Measurements from ENCODE around the gene UBE2E1.

Gene UBE2E1

DNA sequence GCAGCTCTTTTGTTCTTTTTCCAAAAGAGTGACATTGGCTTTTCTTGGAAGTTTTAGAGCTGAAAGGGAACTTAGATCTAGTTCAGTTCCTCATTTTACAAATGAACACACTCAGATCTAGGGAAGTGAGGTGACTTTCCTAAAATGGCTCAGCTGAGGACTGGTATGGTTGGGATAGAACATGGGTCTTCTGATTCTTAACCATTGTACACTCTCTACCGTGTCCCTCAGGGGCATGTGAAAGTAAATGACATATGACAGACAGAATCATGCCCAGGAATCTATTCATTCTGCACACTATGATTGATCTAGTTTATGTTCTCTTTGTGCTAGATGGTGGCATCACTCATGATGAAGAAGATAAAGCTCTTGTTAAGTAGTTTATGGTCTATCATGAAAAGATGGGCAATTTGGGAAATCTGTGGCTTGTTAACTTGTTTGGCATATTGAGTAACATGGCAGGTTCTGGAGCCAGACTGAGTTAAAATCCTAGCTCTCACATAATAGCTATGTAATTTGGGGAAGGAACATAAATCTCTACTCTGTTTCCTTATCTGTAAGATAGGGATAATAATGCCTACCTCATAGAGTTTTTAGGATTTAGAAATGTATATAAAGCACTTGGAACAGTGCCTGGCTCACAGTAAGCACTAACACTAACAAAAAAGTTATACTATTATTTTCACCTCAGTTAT lies 30.9 kb downstream of the UBE2E1 start:
- peaks cover 31% of the 10 kb centered on the region for H3K79me2 ChIP-seq (ENCODE audit: insufficient read depth, low read length)

DNA sequence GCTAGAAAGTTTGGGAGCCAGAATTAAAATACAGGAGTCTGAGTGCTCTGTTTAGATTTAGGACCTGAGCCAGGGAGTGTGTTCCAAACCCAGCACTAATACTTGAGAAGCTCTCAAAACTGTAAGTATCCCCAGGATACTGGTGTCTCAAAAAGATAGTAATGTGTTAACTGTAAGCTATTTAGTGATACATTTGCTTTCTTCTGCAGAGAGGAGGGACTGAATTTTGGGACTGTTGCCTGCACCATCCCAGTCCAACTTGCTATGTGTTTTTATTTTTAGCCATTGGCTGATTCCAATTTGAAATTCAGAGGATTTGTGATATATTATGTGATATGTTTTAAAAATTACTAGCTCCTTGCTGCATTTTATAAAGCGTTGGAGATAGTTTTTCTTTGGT lies 31.5 kb downstream of the UBE2E1 start:
- H3F3A ChIP-seq (ENCODE audit: insufficient read depth, low read length) = no peaks in the 10 kb centered on the region
- peaks cover 18% of the 10 kb centered on the region for H3K4me1 ChIP-seq (ENCODE audit: insufficient read depth, low read length, severe bottlenecking)
- TF ChIP-seq, protein P1, sequence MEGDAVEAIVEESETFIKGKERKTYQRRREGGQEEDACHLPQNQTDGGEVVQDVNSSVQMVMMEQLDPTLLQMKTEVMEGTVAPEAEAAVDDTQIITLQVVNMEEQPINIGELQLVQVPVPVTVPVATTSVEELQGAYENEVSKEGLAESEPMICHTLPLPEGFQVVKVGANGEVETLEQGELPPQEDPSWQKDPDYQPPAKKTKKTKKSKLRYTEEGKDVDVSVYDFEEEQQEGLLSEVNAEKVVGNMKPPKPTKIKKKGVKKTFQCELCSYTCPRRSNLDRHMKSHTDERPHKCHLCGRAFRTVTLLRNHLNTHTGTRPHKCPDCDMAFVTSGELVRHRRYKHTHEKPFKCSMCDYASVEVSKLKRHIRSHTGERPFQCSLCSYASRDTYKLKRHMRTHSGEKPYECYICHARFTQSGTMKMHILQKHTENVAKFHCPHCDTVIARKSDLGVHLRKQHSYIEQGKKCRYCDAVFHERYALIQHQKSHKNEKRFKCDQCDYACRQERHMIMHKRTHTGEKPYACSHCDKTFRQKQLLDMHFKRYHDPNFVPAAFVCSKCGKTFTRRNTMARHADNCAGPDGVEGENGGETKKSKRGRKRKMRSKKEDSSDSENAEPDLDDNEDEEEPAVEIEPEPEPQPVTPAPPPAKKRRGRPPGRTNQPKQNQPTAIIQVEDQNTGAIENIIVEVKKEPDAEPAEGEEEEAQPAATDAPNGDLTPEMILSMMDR (IDR thresholded peaks at IDR 0.05; ENCODE audit: low read length) = no peak
- TF ChIP-seq EZH2 (IDR thresholded peaks at IDR 0.05; ENCODE audit: borderline replicate concordance, low read length) = no peak
- H3K9me3 ChIP-seq (ENCODE audit: low read length) = no peaks in the 10 kb centered on the region
- H3K36me3 ChIP-seq (ENCODE audit: insufficient read depth, low read length) = no peaks in the 10 kb centered on the region
- H3K9ac ChIP-seq (ENCODE audit: low read length) = no peak overlapping the region
- H3K27ac ChIP-seq (ENCODE audit: low read depth, low read length, poor library complexity, severe bottlenecking) = no peak overlapping the region
- no peak overlapping the region for H3K4me3 ChIP-seq (ENCODE audit: low read depth, low read length, poor library complexity, severe bottlenecking)
- H2AFZ ChIP-seq (ENCODE audit: low read length) = no peak overlapping the region
- H3K79me2 ChIP-seq (ENCODE audit: insufficient read depth, low read length) = peaks cover 34% of the 10 kb centered on the region
- H3K27me3 ChIP-seq (ENCODE audit: insufficient read depth, low read length) = no peaks in the 10 kb centered on the region
- no peak overlapping the region for H3K4me2 ChIP-seq (ENCODE audit: low read length)
- H4K20me1 ChIP-seq (ENCODE audit: insufficient read depth, low read length) = 0 out of 2 replicates have a peak, but pooled peaks cover 3% of the 10 kb centered on the region
- no peaks in the 10 kb centered on the region for H3K9me2 ChIP-seq (ENCODE audit: low read depth, low read length)

More for the DNA sequence above, 30.9 kb downstream of the UBE2E1 start:
- Histone ChIP-seq H3K27me3 (ENCODE audit: insufficient read depth, low read length) (no peaks in the 10 kb centered on the region), H3K4me1 (ENCODE audit: insufficient read depth, low read length, severe bottlenecking) (peaks cover 18% of the 10 kb centered on the region), H3K4me3 (ENCODE audit: low read depth, low read length, poor library complexity, severe bottlenecking) (no peak overlapping the region), H3K36me3 (ENCODE audit: insufficient read depth, low read length) (no peaks in the 10 kb centered on the region), H3K27ac (ENCODE audit: low read depth, low read length, poor library complexity, severe bottlenecking) (no peak overlapping the region), H4K20me1 (ENCODE audit: insufficient read depth, low read length) (0 out of 2 replicates have a peak, but pooled peaks cover 3% of the 10 kb centered on the region), H3K4me2 (ENCODE audit: low read length) (no peak overlapping the region), H3K9me3 (ENCODE audit: low read length) (no peaks in the 10 kb centered on the region), H3K9ac (ENCODE audit: low read length) (no peak overlapping the region), H2AFZ (ENCODE audit: low read length) (no peak overlapping the region), H3F3A (ENCODE audit: insufficient read depth, low read length) (no peaks in the 10 kb centered on the region), H3K9me2 (ENCODE audit: low read depth, low read length) (no peaks in the 10 kb centered on the region)
- no peak for TF ChIP-seq EZH2 (IDR thresholded peaks at IDR 0.05; ENCODE audit: borderline replicate concordance, low read length)
- TF ChIP-seq, protein P1 (IDR thresholded peaks at IDR 0.05; ENCODE audit: low read length) = no peak

- Histone ChIP-seq H3K4me3 (ENCODE audit: low read depth, low read length, poor library complexity, severe bottlenecking) (no peak overlapping the region), H3F3A (ENCODE audit: insufficient read depth, low read length) (no peaks in the 10 kb centered on the region), H3K4me2 (ENCODE audit: low read length) (no peak overlapping the region), H4K20me1 (ENCODE audit: insufficient read depth, low read length) (0 out of 2 replicates have a peak, but pooled peaks cover 3% of the 10 kb centered on the region), H3K9ac (ENCODE audit: low read length) (no peak overlapping the region), H3K79me2 (ENCODE audit: insufficient read depth, low read length) (peaks cover 34% of the 10 kb centered on the region), H3K27ac (ENCODE audit: low read depth, low read length, poor library complexity, severe bottlenecking) (no peak overlapping the region), H3K36me3 (ENCODE audit: insufficient read depth, low read length) (no peaks in the 10 kb centered on the region), H3K27me3 (ENCODE audit: insufficient read depth, low read length) (no peaks in the 10 kb centered on the region), H3K9me2 (ENCODE audit: low read depth, low read length) (no peaks in the 10 kb centered on the region), H3K4me1 (ENCODE audit: insufficient read depth, low read length, severe bottlenecking) (peaks cover 18% of the 10 kb centered on the region), H3K9me3 (ENCODE audit: low read length) (no peaks in the 10 kb centered on the region), H2AFZ (ENCODE audit: low read length) (no peak overlapping the region)
- TF ChIP-seq EZH2 (IDR thresholded peaks at IDR 0.05; ENCODE audit: borderline replicate concordance, low read length) = no peak
- TF ChIP-seq, protein P1 (IDR thresholded peaks at IDR 0.05; ENCODE audit: low read length) = no peak
Measured at GRCh38 chr3:23837691-23838090, 31.9 kb downstream of the UBE2E1 start.
